ENCODE data around the gene DOCK9.

The DOCK9 gene

GRCh38 chr13:98795220-98795619, 182.6 kb downstream of the DOCK9 start:
- no peaks in the 10 kb centered on the region for H3K4me1 ChIP-seq (ENCODE audit: control insufficient read depth, insufficient read depth, low read length)
- H3K27me3 ChIP-seq (ENCODE audit: control insufficient read depth, insufficient read depth, low read length, poor library complexity, severe bottlenecking), result no peaks in the 10 kb centered on the region
- H3K9me3 ChIP-seq (ENCODE audit: control insufficient read depth, low read length), result no peaks in the 10 kb centered on the region
- 94 to 95% methylated on average over 6 of the region's 6 CpGs for WGBS, 2 experiments
- no peaks in the 10 kb centered on the region for H3K36me3 ChIP-seq (ENCODE audit: control insufficient read depth, insufficient read depth, low read length)
- H3K27ac ChIP-seq (ENCODE audit: insufficient read depth, low read depth, low read length, poor library complexity, severe bottlenecking), result no peak overlapping the region
- H3K4me3 ChIP-seq (ENCODE audit: insufficient read depth, low read depth, low read length), result no peak overlapping the region

DNA sequence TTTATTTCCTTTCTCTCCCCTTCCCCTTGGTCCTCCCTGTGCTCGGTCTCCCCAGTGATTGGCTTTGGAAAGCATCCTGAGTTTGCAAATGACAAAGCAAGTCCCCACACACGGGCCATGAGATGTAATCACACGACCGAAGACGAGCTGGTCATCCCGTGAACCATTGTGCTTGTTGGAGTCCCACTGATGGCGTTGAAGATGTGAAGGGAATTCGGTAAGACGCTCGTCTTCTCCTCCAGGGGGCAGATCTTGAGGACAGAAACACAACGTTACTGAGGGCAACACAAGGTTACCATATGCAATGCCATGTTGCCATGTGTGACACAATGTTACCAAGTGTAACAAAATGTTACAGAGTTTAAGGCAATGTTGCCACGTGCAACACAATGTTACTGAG, 183.4 kb downstream of the DOCK9 start:
- Histone ChIP-seq H3K27me3 (ENCODE audit: control insufficient read depth, insufficient read depth, low read length, poor library complexity, severe bottlenecking) (no peaks in the 10 kb centered on the region), H3K27ac (ENCODE audit: insufficient read depth, low read depth, low read length, poor library complexity, severe bottlenecking) (no peak overlapping the region), H3K9me3 (ENCODE audit: control insufficient read depth, low read length) (no peaks in the 10 kb centered on the region), H3K36me3 (ENCODE audit: control insufficient read depth, insufficient read depth, low read length) (no peaks in the 10 kb centered on the region), H3K4me1 (ENCODE audit: control insufficient read depth, insufficient read depth, low read length) (no peaks in the 10 kb centered on the region), H3K4me3 (ENCODE audit: insufficient read depth, low read depth, low read length) (no peak overlapping the region)
- 90 to 96% methylated on average over 12 of the region's 12 CpGs for WGBS, 2 experiments

GRCh38 chr13:98792785-98793495, 184.9 kb downstream of the DOCK9 start:
- no peaks in the 10 kb centered on the region for H3K4me1 ChIP-seq (ENCODE audit: control insufficient read depth, insufficient read depth, low read length)
- H3K4me3 ChIP-seq (ENCODE audit: insufficient read depth, low read depth, low read length), result no peak overlapping the region
- no peaks in the 10 kb centered on the region for H3K9me3 ChIP-seq (ENCODE audit: control insufficient read depth, low read length)
- 92 to 94% methylated on average over 11 of the region's 11 CpGs for WGBS, 2 experiments
- H3K27ac ChIP-seq (ENCODE audit: insufficient read depth, low read depth, low read length, poor library complexity, severe bottlenecking), result no peak overlapping the region
- H3K27me3 ChIP-seq (ENCODE audit: control insufficient read depth, insufficient read depth, low read length, poor library complexity, severe bottlenecking), result no peaks in the 10 kb centered on the region
- no peaks in the 10 kb centered on the region for H3K36me3 ChIP-seq (ENCODE audit: control insufficient read depth, insufficient read depth, low read length)

DNA sequence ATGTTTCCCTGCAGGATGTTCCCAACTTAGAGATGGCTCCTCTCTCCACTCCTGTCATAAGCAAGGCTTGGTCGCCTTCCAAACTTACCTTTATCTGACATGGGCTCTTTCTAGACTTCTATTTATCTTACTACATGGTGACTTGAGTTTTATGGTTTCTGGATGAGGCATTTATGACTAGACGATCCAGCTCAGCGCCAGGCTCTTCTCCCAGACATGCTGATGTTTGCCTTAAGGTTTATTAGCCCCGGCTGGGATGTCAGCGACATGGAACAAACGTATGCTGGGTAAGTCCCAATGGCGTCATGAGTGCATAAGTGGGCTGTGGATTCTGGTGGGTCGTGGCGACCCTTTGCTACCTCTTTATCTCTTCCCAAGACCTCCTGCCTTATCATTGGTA, 185.5 kb downstream of the DOCK9 start:
- Histone ChIP-seq H3K9me3 (ENCODE audit: control insufficient read depth, low read length) (no peaks in the 10 kb centered on the region), H3K4me3 (ENCODE audit: insufficient read depth, low read depth, low read length) (no peak overlapping the region), H3K27me3 (ENCODE audit: control insufficient read depth, insufficient read depth, low read length, poor library complexity, severe bottlenecking) (no peaks in the 10 kb centered on the region), H3K36me3 (ENCODE audit: control insufficient read depth, insufficient read depth, low read length) (no peaks in the 10 kb centered on the region), H3K27ac (ENCODE audit: insufficient read depth, low read depth, low read length, poor library complexity, severe bottlenecking) (no peak overlapping the region), H3K4me1 (ENCODE audit: control insufficient read depth, insufficient read depth, low read length) (no peaks in the 10 kb centered on the region)
- 95 to 96% methylated on average over 9 of the region's 9 CpGs for WGBS, 2 experiments

GRCh38 chr13:98791611-98792010, 186.3 kb downstream of the DOCK9 start:
- no peaks in the 10 kb centered on the region for H3K36me3 ChIP-seq (ENCODE audit: control insufficient read depth, insufficient read depth, low read length)
- H3K9me3 ChIP-seq (ENCODE audit: control insufficient read depth, low read length), result no peaks in the 10 kb centered on the region
- H3K4me3 ChIP-seq (ENCODE audit: insufficient read depth, low read depth, low read length), result no peak overlapping the region
- H3K4me1 ChIP-seq (ENCODE audit: control insufficient read depth, insufficient read depth, low read length), result no peaks in the 10 kb centered on the region
- H3K27me3 ChIP-seq (ENCODE audit: control insufficient read depth, insufficient read depth, low read length, poor library complexity, severe bottlenecking), result no peaks in the 10 kb centered on the region
- no peak overlapping the region for H3K27ac ChIP-seq (ENCODE audit: insufficient read depth, low read depth, low read length, poor library complexity, severe bottlenecking)
- WGBS, 2 experiments, result 91 to 97% methylated on average over 7 of the region's 7 CpGs

GRCh38 chr13:98787996-98788395, 189.9 kb downstream of the DOCK9 start:
- 90 to 91% methylated on average over 9 of the region's 9 CpGs for WGBS, 2 experiments
- no peaks in the 10 kb centered on the region for H3K4me1 ChIP-seq (ENCODE audit: control insufficient read depth, insufficient read depth, low read length)
- H3K36me3 ChIP-seq (ENCODE audit: control insufficient read depth, insufficient read depth, low read length), result no peaks in the 10 kb centered on the region
- H3K9me3 ChIP-seq (ENCODE audit: control insufficient read depth, low read length), result no peaks in the 10 kb centered on the region
- H3K27me3 ChIP-seq (ENCODE audit: control insufficient read depth, insufficient read depth, low read length, poor library complexity, severe bottlenecking), result no peaks in the 10 kb centered on the region
- H3K27ac ChIP-seq (ENCODE audit: insufficient read depth, low read depth, low read length, poor library complexity, severe bottlenecking), result no peak overlapping the region
- no peak overlapping the region for H3K4me3 ChIP-seq (ENCODE audit: insufficient read depth, low read depth, low read length)

- no peaks in the 10 kb centered on the region for H3K36me3 ChIP-seq (ENCODE audit: control insufficient read depth, insufficient read depth, low read length)
- no peaks in the 10 kb centered on the region for H3K9me3 ChIP-seq (ENCODE audit: control insufficient read depth, low read length)
- no peaks in the 10 kb centered on the region for H3K27me3 ChIP-seq (ENCODE audit: control insufficient read depth, insufficient read depth, low read length, poor library complexity, severe bottlenecking)
- no peaks in the 10 kb centered on the region for H3K4me1 ChIP-seq (ENCODE audit: control insufficient read depth, insufficient read depth, low read length)
- H3K4me3 ChIP-seq (ENCODE audit: insufficient read depth, low read depth, low read length), result no peak overlapping the region
- no peak overlapping the region for H3K27ac ChIP-seq (ENCODE audit: insufficient read depth, low read depth, low read length, poor library complexity, severe bottlenecking)
- WGBS, 2 experiments, result 89 to 92% methylated on average over 10 of the region's 10 CpGs
Observed at GRCh38 chr13:98787173-98787572, 190.7 kb downstream of the DOCK9 start.

GRCh38 chr13:98786023-98786422, 191.8 kb downstream of the DOCK9 start:
- H3K27ac ChIP-seq (ENCODE audit: insufficient read depth, low read depth, low read length, poor library complexity, severe bottlenecking), result no peak overlapping the region
- H3K9me3 ChIP-seq (ENCODE audit: control insufficient read depth, low read length), result no peaks in the 10 kb centered on the region
- H3K4me1 ChIP-seq (ENCODE audit: control insufficient read depth, insufficient read depth, low read length), result no peaks in the 10 kb centered on the region
- no peaks in the 10 kb centered on the region for H3K36me3 ChIP-seq (ENCODE audit: control insufficient read depth, insufficient read depth, low read length)
- H3K4me3 ChIP-seq (ENCODE audit: insufficient read depth, low read depth, low read length), result no peak overlapping the region
- no peaks in the 10 kb centered on the region for H3K27me3 ChIP-seq (ENCODE audit: control insufficient read depth, insufficient read depth, low read length, poor library complexity, severe bottlenecking)
- WGBS, 2 experiments, result 93 to 96% methylated on average over 7 of the region's 7 CpGs

DNA sequence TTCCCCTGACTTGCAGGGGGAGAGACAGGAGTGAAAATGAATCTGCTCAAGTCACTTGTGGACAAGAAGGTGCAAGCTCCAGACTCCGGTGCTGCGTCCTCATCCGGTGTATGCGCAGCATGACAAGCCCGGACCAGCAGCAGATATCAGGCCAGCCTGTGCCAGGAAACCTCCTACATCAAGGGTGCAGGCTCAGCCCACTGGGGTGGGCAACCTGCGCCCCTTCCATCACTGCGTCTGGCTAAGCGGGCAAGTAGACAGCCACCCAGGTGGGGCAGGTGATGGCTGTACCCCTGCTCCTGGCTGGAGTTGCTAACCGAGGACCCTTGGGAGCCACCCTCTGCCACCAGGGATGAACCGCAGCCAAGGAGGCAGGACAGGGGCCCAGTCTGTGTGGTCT, 192.5 kb downstream of the DOCK9 start:
- Histone ChIP-seq H3K4me3 (ENCODE audit: insufficient read depth, low read depth, low read length) (no peak overlapping the region), H3K27ac (ENCODE audit: insufficient read depth, low read depth, low read length, poor library complexity, severe bottlenecking) (no peak overlapping the region), H3K9me3 (ENCODE audit: control insufficient read depth, low read length) (no peaks in the 10 kb centered on the region), H3K36me3 (ENCODE audit: control insufficient read depth, insufficient read depth, low read length) (no peaks in the 10 kb centered on the region), H3K4me1 (ENCODE audit: control insufficient read depth, insufficient read depth, low read length) (no peaks in the 10 kb centered on the region), H3K27me3 (ENCODE audit: control insufficient read depth, insufficient read depth, low read length, poor library complexity, severe bottlenecking) (no peaks in the 10 kb centered on the region)
- 94 to 96% methylated on average over 10 of the region's 10 CpGs for WGBS, 2 experiments

DNA sequence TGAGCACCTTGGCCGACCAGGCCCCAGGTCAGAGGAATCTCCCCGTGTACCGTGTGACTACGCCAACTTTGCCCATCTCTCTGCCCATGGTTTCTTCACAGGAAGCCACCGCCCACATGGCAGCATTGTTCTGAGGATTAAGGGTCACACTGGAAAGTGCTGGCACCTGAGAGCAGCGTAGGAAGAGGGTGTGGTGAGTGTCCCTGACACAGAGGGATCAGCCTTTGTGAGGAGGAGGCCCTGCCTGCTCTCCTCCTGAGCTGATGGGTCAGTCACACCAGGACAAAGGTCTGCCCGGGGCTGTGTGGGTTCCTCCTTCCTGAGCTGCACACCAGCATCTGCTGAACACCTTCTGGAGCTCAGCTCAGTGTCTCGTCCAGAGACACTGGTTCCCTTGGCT, 193.2 kb downstream of the DOCK9 start:
- no peak overlapping the region for H3K27ac ChIP-seq (ENCODE audit: insufficient read depth, low read depth, low read length, poor library complexity, severe bottlenecking)
- no peaks in the 10 kb centered on the region for H3K9me3 ChIP-seq (ENCODE audit: control insufficient read depth, low read length)
- H3K4me1 ChIP-seq (ENCODE audit: control insufficient read depth, insufficient read depth, low read length), result no peaks in the 10 kb centered on the region
- H3K36me3 ChIP-seq (ENCODE audit: control insufficient read depth, insufficient read depth, low read length), result no peaks in the 10 kb centered on the region
- H3K4me3 ChIP-seq (ENCODE audit: insufficient read depth, low read depth, low read length), result no peak overlapping the region
- WGBS, 2 experiments, result 90 to 92% methylated on average over 8 of the region's 8 CpGs
- H3K27me3 ChIP-seq (ENCODE audit: control insufficient read depth, insufficient read depth, low read length, poor library complexity, severe bottlenecking), result no peaks in the 10 kb centered on the region
